Body of pancreas (tissue), 4 donors: ENCODE data around the gene ANKRD13D.

Source experiments
- POLR2A ChIP-seq, 3 donors: fragments of 450-650 bp; IDR thresholded peaks; one replicate each; pipeline ENCODE4 v1.6.1; 2016; ENCODE audit warnings: antibody characterized with exemption in 3 of 3, mild to moderate bottlenecking in 2 of 3
- TF ChIP-seq, protein P1 (sequence below), 7 experiments: fragments of 450-650 bp in 4 of 7; fragments of 200-600 bp in 3 of 7; sonication (generic) in 3 of 7; IDR thresholded peaks; one replicate each; pipeline ENCODE4 v1.5.1; 2016 to 2019; ENCODE audit warnings: antibody characterized with exemption in 7 of 7

DNA sequence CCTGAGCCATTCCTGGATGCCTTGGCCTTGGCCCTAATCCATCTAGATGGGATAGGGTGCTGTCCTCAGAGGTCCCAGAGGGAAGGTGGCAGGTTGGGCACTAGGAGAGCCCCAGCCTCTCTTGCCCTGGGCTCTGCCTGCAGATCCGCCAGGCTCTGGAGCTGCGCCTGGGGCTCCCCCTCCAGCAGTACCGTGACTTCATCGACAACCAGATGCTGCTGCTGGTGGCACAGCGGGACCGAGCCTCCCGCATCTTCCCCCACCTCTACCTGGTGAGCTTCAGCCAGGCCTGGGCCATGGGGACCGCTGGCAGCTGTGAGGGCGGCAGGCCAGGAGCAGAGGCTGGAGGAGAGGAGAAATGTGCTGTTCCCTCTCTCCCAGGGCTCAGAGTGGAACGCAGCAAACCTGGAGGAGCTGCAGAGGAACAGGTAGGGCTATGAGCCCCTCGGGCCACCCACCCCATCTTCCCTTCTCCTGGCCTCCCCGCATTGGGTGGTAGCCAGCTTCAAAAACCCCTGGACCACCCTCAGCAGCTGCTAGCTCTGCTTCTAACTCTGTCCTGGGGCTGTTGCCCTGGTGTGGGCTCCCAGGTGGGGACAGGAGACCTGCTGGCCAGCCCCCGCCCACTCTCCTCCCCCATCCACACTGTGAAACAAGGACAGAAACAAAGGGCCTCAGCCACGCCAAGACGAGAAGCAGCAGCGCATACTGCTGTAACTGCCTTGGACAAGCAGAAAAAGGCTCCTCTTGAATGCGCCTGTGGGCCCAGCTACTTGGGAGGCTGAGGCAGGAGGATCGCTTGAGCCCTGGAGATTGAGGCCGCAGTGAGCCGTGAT lies 19.1 kb downstream of the ANKRD13D start:
- no peak for TF ChIP-seq POLR2A (IDR thresholded peaks at IDR 0.05)
- TF ChIP-seq, protein P1, sequence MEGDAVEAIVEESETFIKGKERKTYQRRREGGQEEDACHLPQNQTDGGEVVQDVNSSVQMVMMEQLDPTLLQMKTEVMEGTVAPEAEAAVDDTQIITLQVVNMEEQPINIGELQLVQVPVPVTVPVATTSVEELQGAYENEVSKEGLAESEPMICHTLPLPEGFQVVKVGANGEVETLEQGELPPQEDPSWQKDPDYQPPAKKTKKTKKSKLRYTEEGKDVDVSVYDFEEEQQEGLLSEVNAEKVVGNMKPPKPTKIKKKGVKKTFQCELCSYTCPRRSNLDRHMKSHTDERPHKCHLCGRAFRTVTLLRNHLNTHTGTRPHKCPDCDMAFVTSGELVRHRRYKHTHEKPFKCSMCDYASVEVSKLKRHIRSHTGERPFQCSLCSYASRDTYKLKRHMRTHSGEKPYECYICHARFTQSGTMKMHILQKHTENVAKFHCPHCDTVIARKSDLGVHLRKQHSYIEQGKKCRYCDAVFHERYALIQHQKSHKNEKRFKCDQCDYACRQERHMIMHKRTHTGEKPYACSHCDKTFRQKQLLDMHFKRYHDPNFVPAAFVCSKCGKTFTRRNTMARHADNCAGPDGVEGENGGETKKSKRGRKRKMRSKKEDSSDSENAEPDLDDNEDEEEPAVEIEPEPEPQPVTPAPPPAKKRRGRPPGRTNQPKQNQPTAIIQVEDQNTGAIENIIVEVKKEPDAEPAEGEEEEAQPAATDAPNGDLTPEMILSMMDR (IDR thresholded peaks at IDR 0.05): no peak
